NCI-H446 (cell line): ENCODE data around the gene C3orf80.
"Not testable (repeated sequence)": the region's sequence is repeated elsewhere in the genome, so short reads cannot be mapped to it uniquely, and the experiment has no call there.

Experiments
- DNase-seq, 2 experiments: peaks; one replicate each; lab custom pipeline; 2025; lab: John Stamatoyannopoulos, UW

Gene C3orf80

GRCh38 chr3:160213191-160213590, 12.0 kb upstream of the C3orf80 start:
- no peak for DNase-seq

GRCh38 chr3:160217675-160218074, 7.5 kb upstream of the C3orf80 start:
- no peak for DNase-seq

GRCh38 chr3:160218136-160218535, 7.1 kb upstream of the C3orf80 start:
- no peak for DNase-seq

GRCh38 chr3:160220038-160220437, 5.2 kb upstream of the C3orf80 start:
- DNase-seq: no peak

GRCh38 chr3:160221019-160221418, 4.2 kb upstream of the C3orf80 start:
- no peak for DNase-seq

- DNase-seq: no peak
Observed at GRCh38 chr3:160224256-160224655, 966 bp upstream of the C3orf80 start.

GRCh38 chr3:160224811-160225175, 429 bp upstream of the C3orf80 start:
- DNase-seq: no peak

- DNase-seq: no peak
Observed at GRCh38 chr3:160226026-160226907, 1.0 kb downstream of the C3orf80 start.

- DNase-seq: no peak
Observed at GRCh38 chr3:160227419-160227818, 2.2 kb downstream of the C3orf80 start.

GRCh38 chr3:160232014-160232413, 6.8 kb downstream of the C3orf80 start:
- no peak for DNase-seq

GRCh38 chr3:160240719-160241118, 15.5 kb downstream of the C3orf80 start:
- DNase-seq: not testable (repeated sequence)

GRCh38 chr3:160245261-160245800, 20.1 kb downstream of the C3orf80 start:
- no peak for DNase-seq

GRCh38 chr3:160247766-160248165, 22.5 kb downstream of the C3orf80 start:
- no peak for DNase-seq

GRCh38 chr3:160253298-160253697, 28.1 kb downstream of the C3orf80 start:
- DNase-seq: no peak

GRCh38 chr3:160257606-160258005, 32.4 kb downstream of the C3orf80 start:
- no peak for DNase-seq

GRCh38 chr3:160259589-160259988, 34.4 kb downstream of the C3orf80 start:
- no peak for DNase-seq

GRCh38 chr3:160260587-160261270, 35.5 kb downstream of the C3orf80 start:
- no peak for DNase-seq

GRCh38 chr3:160265088-160265487, 39.9 kb downstream of the C3orf80 start:
- DNase-seq: no peak
